HepG2 (cell line): ENCODE measurements around the gene KRT10. TPM values are rescaled to one million over a fixed set of nuclear protein-coding genes. Genes with fewer than 3 reads are reported as not detected.

Experiments used
- ATAC-seq: fragments of 200-7000 bp; cut with Tn5 transposase; 3 replicates; pipeline ENCODE4 v1.9.1; 2020; ENCODE audit warnings: mild to moderate bottlenecking, moderate library complexity
- BruUV-seq: library from RNA; stranded (reverse); fragments of 400-500 nt; replicated peaks from 2 replicates; lab custom pipeline; 2021; lab: Mats Ljungman, UMichigan
- CTCF ChIA-PET: fragments of 300-600 bp; formaldehyde crosslinking; extraction: SDS; loops from one replicate; lab custom pipeline; 2021; ENCODE audit warnings: low total read pairs, inconsistent platforms, low intra/inter-chr PET ratio; lab: Yijun Ruan, JAX
- POLR2A ChIA-PET: fragments of 350-600 bp; sonication (Branson Sonifier 250); formaldehyde crosslinking; loops from one replicate; lab custom pipeline; 2020; ENCODE audit warnings: antibody characterized with exemption, inconsistent platforms; lab: Yijun Ruan, JAX
- DNase-seq: peaks from one replicate; pipeline ENCODE4 v3.0.0-alpha.2; 2015; ENCODE audit warnings: low spot score
- FAIRE-seq: peaks from 3 replicates; lab custom pipeline; 2011; peaks lifted over from hg19 to GRCh38; lab: Jason Lieb, UNC
- H2AFZ ChIP-seq: one replicate; pipeline ENCODE4 v1.6.1; 2011; ENCODE audit warnings: low read length, inconsistent platforms
- H3K27ac ChIP-seq: fragments of 300-600 bp; 3 replicates; pipeline ENCODE4 v1.8.0; 2011; ENCODE audit warnings: mixed run types, mild to moderate bottlenecking, mixed read lengths, low read length, inconsistent platforms; ENCODE audit not compliant: insufficient read depth; ENCODE audit errors: extremely low read length
- H3K27me3 ChIP-seq, 2 experiments: fragments of 200-600 bp in 1 of 2; 2 replicates in 1 of 2; 3 replicates in 1 of 2; pipeline versions ENCODE4 v1.6.0 to v1.8.0; 2011; ENCODE audit warnings: low read length in 2 of 2, mild to moderate bottlenecking in 2 of 2, moderate library complexity in 2 of 2, inconsistent platforms in 1 of 2; ENCODE audit not compliant: insufficient read depth in 2 of 2, control insufficient read depth in 1 of 2
- H3K36me3 ChIP-seq, 2 experiments: fragments of 200-600 bp in 1 of 2; replicated peaks in 1 of 2; 2 replicates in 1 of 2; 3 replicates in 1 of 2; pipeline versions ENCODE4 v1.5.1 to v1.8.0; 2011; ENCODE audit warnings: low read length in 2 of 2, inconsistent platforms in 1 of 2; ENCODE audit not compliant: insufficient read depth in 2 of 2, control insufficient read depth in 1 of 2
- H3K4me1 ChIP-seq: 2 replicates; pipeline ENCODE4 v1.5.1; 2012; ENCODE audit warnings: low read length, inconsistent platforms; ENCODE audit not compliant: insufficient read depth
- H3K4me2 ChIP-seq: 2 replicates; pipeline ENCODE4 v1.6.0; 2011; ENCODE audit warnings: low read depth, low read length, inconsistent platforms
- H3K4me3 ChIP-seq, 3 experiments: fragments of 200-600 bp in 1 of 3; sonication (generic), shearing (Covaris generic) in 1 of 3; replicated peaks in 1 of 3; 2 replicates each; pipeline ENCODE4 v1.5.1; 2011 to 2016; ENCODE audit warnings: low read length in 3 of 3, inconsistent platforms in 2 of 3, low read depth in 2 of 3, mild to moderate bottlenecking in 2 of 3, control low read depth in 1 of 3, mixed read lengths in 1 of 3; ENCODE audit not compliant: insufficient read depth in 1 of 3
- H3K79me2 ChIP-seq: one replicate; pipeline ENCODE4 v1.6.1; 2011; ENCODE audit warnings: low read length, inconsistent platforms; ENCODE audit not compliant: insufficient read depth
- H3K9ac ChIP-seq: 2 replicates; pipeline ENCODE4 v1.6.0; 2011; ENCODE audit warnings: mild to moderate bottlenecking, low read depth, low read length, inconsistent platforms; ENCODE audit not compliant: insufficient read depth
- H3K9me3 ChIP-seq: 2 replicates; pipeline ENCODE4 v1.5.1; 2012; ENCODE audit warnings: mild to moderate bottlenecking, low read length
- H4K20me1 ChIP-seq: 2 replicates; pipeline ENCODE4 v1.6.0; 2011; ENCODE audit warnings: inconsistent platforms, mild to moderate bottlenecking, low read length, moderate library complexity; ENCODE audit not compliant: insufficient read depth
- GRHL1 ChIP-seq: sonication (generic); formaldehyde crosslinking; conservative IDR thresholded peaks from 2 replicates; pipeline ENCODE4 v1.8.0; 2022; ENCODE audit warnings: missing genetic modification reagents
- HMGA1 ChIP-seq: sonication (generic); formaldehyde crosslinking; conservative IDR thresholded peaks from 2 replicates; pipeline ENCODE4 v1.4.0; 2020; ENCODE audit warnings: missing genetic modification reagents
- HNRNPLL ChIP-seq: fragments of 200-400 bp; formaldehyde crosslinking; IDR thresholded peaks from 2 replicates; pipeline ENCODE4 v1.6.1; 2017; ENCODE audit warnings: mild to moderate bottlenecking, low read depth, low read length; ENCODE audit not compliant: poor library complexity, severe bottlenecking
- SALL2 ChIP-seq: sonication (generic); formaldehyde crosslinking; IDR thresholded peaks from 2 replicates; pipeline ENCODE4 v1.8.1; 2023; ENCODE audit warnings: mild to moderate bottlenecking, missing genetic modification reagents, inconsistent platforms
- SAP130 ChIP-seq: IDR thresholded peaks from 2 replicates; pipeline ENCODE4 v1.6.1; 2016; ENCODE audit warnings: low read depth
- SETDB1 ChIP-seq: sonication (generic); formaldehyde crosslinking; IDR thresholded peaks from 2 replicates; pipeline ENCODE4 v1.5.1; 2020; ENCODE audit warnings: missing genetic modification reagents, mild to moderate bottlenecking, borderline replicate concordance
- TCF7L2 ChIP-seq: IDR thresholded peaks from 2 replicates; pipeline ENCODE4 v1.6.1; 2011; ENCODE audit warnings: mild to moderate bottlenecking, low read depth, low read length, moderate library complexity
- USF2 ChIP-seq, 2 experiments: sonication (generic) in 1 of 2; formaldehyde crosslinking in 1 of 2; IDR thresholded peaks; 2 replicates each; pipeline versions ENCODE4 v1.5.1 to v1.6.1; 2011 to 2020; ENCODE audit warnings: borderline replicate concordance in 1 of 2, low read depth in 1 of 2, low read length in 1 of 2, mild to moderate bottlenecking in 1 of 2, missing genetic modification reagents in 1 of 2, moderate library complexity in 1 of 2
- ZBTB34 ChIP-seq: sonication (generic); formaldehyde crosslinking; IDR thresholded peaks from 2 replicates; pipeline ENCODE4 v1.8.0; 2022; ENCODE audit warnings: mild to moderate bottlenecking, missing genetic modification reagents
- ZNF749 ChIP-seq: sonication (generic); formaldehyde crosslinking; IDR thresholded peaks from 2 replicates; pipeline ENCODE4 v1.8.0; 2022; ENCODE audit warnings: mild to moderate bottlenecking, missing genetic modification reagents, moderate library complexity, borderline replicate concordance
- WGBS: methylation state at CpG from one replicate; pipeline ENCODE4 v1.1.6; 2017; ENCODE audit warnings: low lambda C conversion rate; 5-methylcytosine and 5-hydroxymethylcytosine counted together
- in situ Hi-C: cut with HindIII; loops from 2 replicates; pipeline ENCODE4 v1.10.0; 2017; ENCODE audit warnings: low pct_unique_long_range_greater_than_20kb; ENCODE audit not compliant: extremely low pct_ligation_motif_present
- intact Hi-C: fragments of 100-400 bp; cut with micrococcal nuclease; formaldehyde crosslinking; loops from one replicate; pipeline ENCODE4 v1.10.0; 2022; ENCODE audit not compliant: unreplicated experiment
- polyA plus RNA-seq, 8 experiments: library from polyadenylated mRNA; depleted of rRNA in 3 of 8; stranded (reverse) in 7 of 8; unstranded in 1 of 8; fragments of >200 nt; fragmentation: Illumina TruSeq in 4 of 8; extraction: Trizol in 4 of 8; gene quantifications; 2 replicates each; pipeline versions ENCODE4 v1.2.1 to v1.2.3, GENCODE V29; 2011 to 2016; ENCODE audit warnings: low read depth in 4 of 8, missing spikeins in 1 of 8, mixed read lengths in 1 of 8; ENCODE audit not compliant: insufficient read depth in 1 of 8
- total RNA-seq, 5 experiments: library from RNA; depleted of rRNA; stranded (reverse); fragments of >200 nt; fragmentation: Illumina TruSeq; extraction: Trizol; gene quantifications; 2 replicates each; pipeline ENCODE4 v1.2.3, GENCODE V29; 2016; ENCODE audit warnings: low read depth in 1 of 5

Gene KRT10
- total and polyA plus RNA-seq, 2 of the 13 experiments (the other 11 are each of a cell fraction or from before 2014, with no cell fraction given), result 25.1 to 27.5 TPM

- Histone ChIP-seq H3K9me3 (no peaks in the 10 kb centered on the region), H4K20me1 (no peaks in the 10 kb centered on the region), H3K4me3 (no peak overlapping the region), H3K9ac (no peak overlapping the region), H3K27ac (no peak overlapping the region), H3K79me2 (no peaks in the 10 kb centered on the region), H3K36me3 (no peaks in the 10 kb centered on the region), H3K27me3 (peaks cover 0 to 32% of the 10 kb centered on the region in 2 experiments; a peak in 3 of 5 replicates), H3K4me1 (no peaks in the 10 kb centered on the region), H3K4me2 (no peak overlapping the region), H2AFZ (no peak overlapping the region)
- no peak for TF ChIP-seq HMGA1 (CRISPR knock-in tag)
- peak; percentile 20 for TF ChIP-seq HNRNPLL
- in situ Hi-C loops, result loop anchor here (5.0 kb wide), 1 partner anchor 177 kb away; no protein-coding TSS in a partner anchor
- intact Hi-C loops, result no loop called here
- ChIA-PET CTCF (interaction anchor here (1.2 kb wide), 1 partner anchor 178 kb away, joined by 3 read pairs; no protein-coding TSS in a partner anchor), POLR2A (no interaction called here)
- DNase-seq, result no peak
- BruUV-seq, result no TSS peak
- ATAC-seq, result no peak
- no peak for FAIRE-seq
- 14% methylated on average over 10 of the region's 10 CpGs for WGBS
Observed at GRCh38 chr17:40793832-40794231, 28.6 kb downstream of the KRT10 start.

GRCh38 chr17:40791787-40792436 is 30.5 kb downstream of the KRT10 start:
- no TSS peak for BruUV-seq
- WGBS, result 17% methylated on average over 6 of the region's 6 CpGs
- no peak overlapping the region for H2AFZ ChIP-seq
- H3K36me3 ChIP-seq, result no peaks in the 10 kb centered on the region
- intact Hi-C loops (loop anchor here (1.0 kb wide), 2 partner anchors 172 to 177 kb away; no protein-coding TSS in a partner anchor), in situ Hi-C loops (loop anchor here (5.0 kb wide), 1 partner anchor 175 kb away; no protein-coding TSS in a partner anchor)
- H3K27ac ChIP-seq, result no peak overlapping the region
- H4K20me1 ChIP-seq, result no peaks in the 10 kb centered on the region
- no peaks in the 10 kb centered on the region for H3K79me2 ChIP-seq
- H3K4me1 ChIP-seq, result no peaks in the 10 kb centered on the region
- FAIRE-seq, result peak; percentile 69
- ATAC-seq, result no peak; the same call in 2 of the 3 replicates
- H3K4me2 ChIP-seq, result no peak overlapping the region
- H3K4me3 ChIP-seq, result no peak overlapping the region
- POLR2A ChIA-PET, result no interaction called here
- H3K9ac ChIP-seq, result no peak overlapping the region
- no peaks in the 10 kb centered on the region for H3K9me3 ChIP-seq
- H3K27me3 ChIP-seq, result peaks cover 0 to 39% of the 10 kb centered on the region in 2 experiments; a peak in 3 of 5 replicates
- CTCF ChIA-PET, result interaction anchor here (2.0 to 3.5 kb wide), 2 partner anchors 173 to 176 kb away, joined by 37 to 44 read pairs; no protein-coding TSS in a partner anchor
- DNase-seq, result peak; percentile 45
- no peak for TF ChIP-seq ZNF749
- TF ChIP-seq SALL2 (CRISPR knock-in tag), result no peak
- no peak for TF ChIP-seq SETDB1 (CRISPR knock-in tag)
- no peak for TF ChIP-seq TCF7L2
- TF ChIP-seq SAP130 (CRISPR knock-in tag), result peak; percentile 26; the same call in 1 of the 2 replicates
- TF ChIP-seq ZBTB34, result no peak
- TF ChIP-seq USF2 (IDR thresholded peaks at IDR 0.05; ENCODE audit: low read depth, low read length), result no peak
- no peak for TF ChIP-seq USF2 (CRISPR knock-in tag; IDR thresholded peaks at IDR 0.05; ENCODE audit: borderline replicate concordance)
- TF ChIP-seq GRHL1 (CRISPR knock-in tag), result no peak
